ENCODE results near the gene GLI2.

DNA sequence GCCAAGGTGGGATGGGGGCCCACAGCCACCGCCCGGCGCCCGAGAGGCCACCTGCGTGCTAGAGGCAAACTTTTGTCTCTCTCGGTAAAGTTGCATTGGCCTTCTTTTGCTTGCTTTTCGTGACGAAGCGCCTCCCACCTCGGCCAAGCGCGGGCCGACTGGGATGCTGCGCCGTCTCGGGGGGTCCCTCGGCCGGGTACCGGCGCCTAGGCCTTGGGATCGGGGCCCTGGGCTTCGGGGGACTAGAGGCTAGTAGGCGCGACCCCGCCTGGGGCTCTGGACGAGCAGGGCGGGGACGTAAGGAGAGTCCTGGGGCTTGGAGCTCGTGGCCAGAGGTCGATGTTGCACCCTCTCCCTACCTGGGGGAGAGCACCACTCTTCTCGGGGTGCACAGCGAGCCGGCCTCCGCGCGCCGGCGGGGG is 545 bp downstream of the GLI2 start:
- TF ChIP-seq, protein P1, sequence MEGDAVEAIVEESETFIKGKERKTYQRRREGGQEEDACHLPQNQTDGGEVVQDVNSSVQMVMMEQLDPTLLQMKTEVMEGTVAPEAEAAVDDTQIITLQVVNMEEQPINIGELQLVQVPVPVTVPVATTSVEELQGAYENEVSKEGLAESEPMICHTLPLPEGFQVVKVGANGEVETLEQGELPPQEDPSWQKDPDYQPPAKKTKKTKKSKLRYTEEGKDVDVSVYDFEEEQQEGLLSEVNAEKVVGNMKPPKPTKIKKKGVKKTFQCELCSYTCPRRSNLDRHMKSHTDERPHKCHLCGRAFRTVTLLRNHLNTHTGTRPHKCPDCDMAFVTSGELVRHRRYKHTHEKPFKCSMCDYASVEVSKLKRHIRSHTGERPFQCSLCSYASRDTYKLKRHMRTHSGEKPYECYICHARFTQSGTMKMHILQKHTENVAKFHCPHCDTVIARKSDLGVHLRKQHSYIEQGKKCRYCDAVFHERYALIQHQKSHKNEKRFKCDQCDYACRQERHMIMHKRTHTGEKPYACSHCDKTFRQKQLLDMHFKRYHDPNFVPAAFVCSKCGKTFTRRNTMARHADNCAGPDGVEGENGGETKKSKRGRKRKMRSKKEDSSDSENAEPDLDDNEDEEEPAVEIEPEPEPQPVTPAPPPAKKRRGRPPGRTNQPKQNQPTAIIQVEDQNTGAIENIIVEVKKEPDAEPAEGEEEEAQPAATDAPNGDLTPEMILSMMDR (conservative IDR thresholded peaks at IDR 0.05; ENCODE audit: low read depth, low read length): no peak
- no peak for TF ChIP-seq EZH2phosphoT487 (IDR thresholded peaks at IDR 0.05; ENCODE audit: borderline replicate concordance, low read length)

Measured in PC-3 (cell line).